GM18951 (cell line): ENCODE data around the gene B4GALNT3.

ENCODE experiments used
- POLR2A ChIP-seq: IDR thresholded peaks from 4 replicates; pipeline ENCODE4 v1.6.1; 2011; ENCODE audit warnings: mild to moderate bottlenecking; ENCODE audit not compliant: insufficient read length, insufficient read depth; ENCODE audit errors: extremely low read depth
- in situ Hi-C: fragments of 300-500 bp; cut with MboI; formaldehyde crosslinking; loops from one replicate; pipeline ENCODE4 v1.12.0; 2022; ENCODE audit warnings: low sequenced_read_pairs, mixed read lengths, inconsistent platforms; ENCODE audit not compliant: unreplicated experiment

B4GALNT3 gene

GRCh38 chr12:553216-554000 is 93.7 kb downstream of the B4GALNT3 start:
- in situ Hi-C loops, result loop anchor here (25.0 kb wide), 1 partner anchor 534 kb away; no protein-coding TSS in a partner anchor
- TF ChIP-seq POLR2A, result no peak

- no peak for TF ChIP-seq POLR2A
- in situ Hi-C loops, result loop anchor here (25.0 kb wide), 1 partner anchor 533 kb away; no protein-coding TSS in a partner anchor
Observed at GRCh38 chr12:554001-554285, 94.2 kb downstream of the B4GALNT3 start.

- no peak for TF ChIP-seq POLR2A
- in situ Hi-C loops, result loop anchor here (25.0 kb wide), 1 partner anchor 531 kb away; no protein-coding TSS in a partner anchor
Observed at GRCh38 chr12:556498-556897, 96.8 kb downstream of the B4GALNT3 start.

GRCh38 chr12:558580-558979 is 98.8 kb downstream of the B4GALNT3 start:
- in situ Hi-C loops, result loop anchor here (25.0 kb wide), 1 partner anchor 529 kb away; no protein-coding TSS in a partner anchor
- TF ChIP-seq POLR2A, result no peak

GRCh38 chr12:559208-559905 is 99.6 kb downstream of the B4GALNT3 start:
- in situ Hi-C loops, result loop anchor here (25.0 kb wide), 1 partner anchor 528 kb away; no protein-coding TSS in a partner anchor
- TF ChIP-seq POLR2A, result no peak

GRCh38 chr12:559906-560455 is 100.2 kb downstream of the B4GALNT3 start:
- in situ Hi-C loops, result loop anchor here (10.0 to 25.0 kb wide), 2 partner anchors 395 to 527 kb away; no protein-coding TSS in a partner anchor
- no peak for TF ChIP-seq POLR2A

- in situ Hi-C loops, result loop anchor here (10.0 to 25.0 kb wide), 2 partner anchors 394 to 526 kb away; no protein-coding TSS in a partner anchor
- TF ChIP-seq POLR2A, result no peak
Observed at GRCh38 chr12:560691-561390, 101.1 kb downstream of the B4GALNT3 start.

- in situ Hi-C loops, result loop anchor here (10.0 to 25.0 kb wide), 2 partner anchors 393 to 526 kb away; no protein-coding TSS in a partner anchor
Observed at GRCh38 chr12:561391-561705, 101.6 kb downstream of the B4GALNT3 start.

GRCh38 chr12:561908-562593 is 102.3 kb downstream of the B4GALNT3 start:
- TF ChIP-seq POLR2A, result no peak
- in situ Hi-C loops, result loop anchor here (10.0 to 25.0 kb wide), 2 partner anchors 393 to 525 kb away; no protein-coding TSS in a partner anchor

More at GRCh38 chr12:561391-561705, 101.6 kb downstream of the B4GALNT3 start:
- TF ChIP-seq POLR2A, result no peak

- TF ChIP-seq POLR2A, result no peak
- in situ Hi-C loops, result loop anchor here (10.0 to 25.0 kb wide), 2 partner anchors 392 to 525 kb away; no protein-coding TSS in a partner anchor
Observed at GRCh38 chr12:562634-563033, 102.9 kb downstream of the B4GALNT3 start.

- in situ Hi-C loops, result loop anchor here (10.0 to 25.0 kb wide), 2 partner anchors 391 to 524 kb away; no protein-coding TSS in a partner anchor
- TF ChIP-seq POLR2A, result no peak
Observed at GRCh38 chr12:563250-563781, 103.6 kb downstream of the B4GALNT3 start.
